ENCODE results near the gene MCCC1.

Gene MCCC1

DNA sequence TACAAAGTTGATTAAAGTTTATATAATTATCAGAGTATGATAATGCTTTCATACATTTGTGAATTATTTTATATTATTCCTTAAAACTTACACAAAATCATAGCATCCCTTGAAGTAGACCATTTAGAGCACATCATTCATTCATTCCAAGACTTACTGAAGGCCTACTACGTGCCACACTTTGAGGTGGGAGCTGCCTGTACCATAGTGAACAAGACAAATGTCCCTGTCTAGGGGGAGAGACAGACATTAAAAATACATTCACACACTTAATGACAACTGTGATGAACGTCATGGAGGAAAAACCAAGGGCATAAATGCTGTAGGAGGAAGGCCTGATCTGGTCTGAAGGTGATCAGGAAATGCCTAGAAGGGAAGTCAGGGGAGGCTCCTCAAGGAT is 12.1 kb downstream of the MCCC1 start:
- Histone ChIP-seq H3K9me3 (ENCODE audit: control insufficient read depth, insufficient read depth, low read depth, low read length) (no peaks in the 10 kb centered on the region), H3K4me1 (ENCODE audit: control insufficient read depth, insufficient read depth, low read length) (no peaks in the 10 kb centered on the region), H3K36me3 (ENCODE audit: control insufficient read depth in 2 of 2, insufficient read depth in 1 of 2, low read length in 2 of 2) (peaks cover 6 to 67% of the 10 kb centered on the region in 2 experiments), H3K4me3 (ENCODE audit: low read depth, low read length) (no peak overlapping the region), H3K27ac (ENCODE audit: extremely low read depth, low read depth, low read length) (no peak overlapping the region)
- TF ChIP-seq ZNF76 (tag by site-specific recombination; IDR thresholded peaks at IDR 0.05; ENCODE audit: borderline replicate concordance, low read depth): no peak
- TF ChIP-seq ZNF544 (tag by site-specific recombination; IDR thresholded peaks at IDR 0.05): no peak
- no peak for TF ChIP-seq KLF16 (tag by site-specific recombination; IDR thresholded peaks at IDR 0.05)
- no peak for TF ChIP-seq SP3 (tag by site-specific recombination; IDR thresholded peaks at IDR 0.05)
- TF ChIP-seq ZNF214 (tag by site-specific recombination; IDR thresholded peaks at IDR 0.05; ENCODE audit: borderline replicate concordance): no peak
- no peak for TF ChIP-seq ZIC2 (tag by site-specific recombination; IDR thresholded peaks at IDR 0.05)
- no peak for TF ChIP-seq ZSCAN23 (tag by site-specific recombination; IDR thresholded peaks at IDR 0.05)
- TF ChIP-seq GLIS1 (tag by site-specific recombination; IDR thresholded peaks at IDR 0.05): no peak
- TF ChIP-seq ZNF48 (tag by site-specific recombination; IDR thresholded peaks at IDR 0.05): no peak
- no peak for TF ChIP-seq ZNF623 (tag by site-specific recombination; IDR thresholded peaks at IDR 0.05)
- no peak for TF ChIP-seq ZSCAN30 (tag by site-specific recombination; IDR thresholded peaks at IDR 0.05)
- no peak for TF ChIP-seq ZNF416 (tag by site-specific recombination; IDR thresholded peaks at IDR 0.05)
- TF ChIP-seq ZNF624 (tag by site-specific recombination; IDR thresholded peaks at IDR 0.05): no peak
- TF ChIP-seq RBAK (tag by site-specific recombination; IDR thresholded peaks at IDR 0.05): no peak
- no peak for TF ChIP-seq KLF1 (tag by site-specific recombination; IDR thresholded peaks at IDR 0.05)
- TF ChIP-seq ZNF654 (tag by site-specific recombination; IDR thresholded peaks at IDR 0.05; ENCODE audit: low read depth): no peak
- no peak for TF ChIP-seq ZNF580 (tag by site-specific recombination; IDR thresholded peaks at IDR 0.05)
- ChIA-PET CTCF (interaction anchor here (1.4 kb wide), 1 partner anchor 11 kb away, joined by 3 read pairs; no protein-coding TSS in a partner anchor), POLR2A (interaction anchor here (1.2 kb wide), 1 partner anchor 10 kb away, joined by 3 read pairs; no protein-coding TSS in a partner anchor)

- TF ChIP-seq ZNF169 (tag by site-specific recombination; IDR thresholded peaks at IDR 0.05) (no peak), BCL6B (tag by site-specific recombination; IDR thresholded peaks at IDR 0.05) (no peak), WT1 (tag by site-specific recombination; IDR thresholded peaks at IDR 0.05) (no peak), HOXD13 (CRISPR knock-in tag; IDR thresholded peaks at IDR 0.05; ENCODE audit: borderline replicate concordance) (no peak), ZNF426 (tag by site-specific recombination; IDR thresholded peaks at IDR 0.05) (no peak), ZNF747 (tag by site-specific recombination; IDR thresholded peaks at IDR 0.05) (no peak), ZSCAN4 (tag by site-specific recombination; IDR thresholded peaks at IDR 0.05) (no peak), ZXDB (tag by site-specific recombination; IDR thresholded peaks at IDR 0.05) (no peak), ZNF791 (tag by site-specific recombination; IDR thresholded peaks at IDR 0.05) (no peak), ZNF292 (tag by site-specific recombination; IDR thresholded peaks at IDR 0.05; ENCODE audit: borderline replicate concordance, low read depth) (no peak), ZBTB1 (tag by site-specific recombination; IDR thresholded peaks at IDR 0.05) (no peak), ZNF837 (tag by site-specific recombination; IDR thresholded peaks at IDR 0.05) (no peak)
- Histone ChIP-seq H3K4me3 (ENCODE audit: low read depth, low read length) (no peak overlapping the region), H3K27ac (ENCODE audit: extremely low read depth, low read depth, low read length) (no peak overlapping the region), H3K36me3 (ENCODE audit: control insufficient read depth in 2 of 2, insufficient read depth in 1 of 2, low read length in 2 of 2) (peaks cover 6 to 67% of the 10 kb centered on the region in 2 experiments), H3K4me1 (ENCODE audit: control insufficient read depth, insufficient read depth, low read length) (no peaks in the 10 kb centered on the region), H3K9me3 (ENCODE audit: control insufficient read depth, insufficient read depth, low read depth, low read length) (no peaks in the 10 kb centered on the region)
- ChIA-PET POLR2A (interaction anchor here (1.2 kb wide), 1 partner anchor 12 kb away, joined by 3 read pairs; no protein-coding TSS in a partner anchor), CTCF (interaction anchor here (0.6 to 1.6 kb wide), 9 partner anchors 8 to 339 kb away, joined by 3 to 8 read pairs (median 4); no protein-coding TSS in a partner anchor)
Measured at GRCh38 chr3:183085634-183086390, 13.5 kb downstream of the MCCC1 start.
